CD4-positive, alpha-beta T cell treated with Interferon alpha-2 for 1 hour (primary cell): ENCODE data around the gene PIPOX.

ENCODE experiments used
- DNase-seq, 2 donors: peaks; one replicate each; pipeline ENCODE4 v3.0.0-alpha.2; 2020 to 2022

Gene PIPOX

DNA sequence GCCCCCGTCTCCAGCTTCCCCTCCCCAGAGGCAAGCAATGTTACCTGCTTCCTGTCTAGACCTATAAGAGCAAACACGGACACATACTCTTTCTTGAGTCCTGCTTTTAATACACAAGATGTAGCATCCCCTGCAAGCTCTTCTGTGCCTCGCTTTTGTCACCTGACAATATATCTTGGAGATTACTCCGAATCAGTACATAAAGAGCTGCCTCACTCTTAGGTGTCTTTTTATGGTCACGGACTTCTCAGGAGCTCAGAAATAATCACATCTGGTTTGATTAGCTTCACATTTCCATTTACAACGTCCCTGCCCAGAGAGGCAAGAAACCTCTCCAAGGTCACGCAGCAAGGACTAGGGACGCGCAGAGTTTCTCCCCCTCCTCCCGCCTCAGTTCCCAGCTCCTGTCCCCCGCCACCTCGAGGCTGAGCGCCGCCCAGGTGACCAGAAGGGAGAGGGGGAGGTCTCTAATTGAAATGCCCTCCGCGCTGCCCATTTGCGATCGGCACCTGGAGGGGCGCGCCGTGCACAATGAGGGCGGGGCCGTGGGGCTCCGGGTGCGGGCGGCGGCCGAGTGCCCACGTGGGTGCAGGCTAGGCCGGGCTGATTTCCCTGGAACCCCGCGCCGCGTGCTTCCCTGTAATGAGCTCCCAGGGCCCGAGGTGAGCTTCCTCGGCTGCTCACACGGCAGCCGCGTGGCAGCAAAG lies 23.3 kb upstream of the PIPOX start:
- DNase-seq: no peak

DNA sequence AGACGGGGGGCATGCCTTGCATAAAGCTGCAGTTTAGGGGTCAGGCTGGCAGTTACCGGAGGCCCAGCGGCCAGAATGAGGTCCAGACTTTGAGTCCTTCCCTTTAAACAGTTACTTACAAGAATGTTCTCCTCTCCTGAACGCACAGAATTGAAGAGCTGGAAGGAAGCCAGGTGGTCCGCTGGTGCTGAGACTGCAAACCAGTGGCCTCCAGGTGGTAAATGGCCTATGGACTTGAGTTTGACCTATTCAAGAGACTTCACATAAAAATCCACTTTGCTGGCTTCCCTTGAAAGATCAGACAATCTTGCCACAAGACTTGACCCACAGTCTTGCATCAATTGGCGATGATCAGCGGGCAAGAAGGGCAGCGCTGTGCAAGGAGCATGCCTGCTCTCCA lies 22.4 kb upstream of the PIPOX start:
- no peak for DNase-seq

DNA sequence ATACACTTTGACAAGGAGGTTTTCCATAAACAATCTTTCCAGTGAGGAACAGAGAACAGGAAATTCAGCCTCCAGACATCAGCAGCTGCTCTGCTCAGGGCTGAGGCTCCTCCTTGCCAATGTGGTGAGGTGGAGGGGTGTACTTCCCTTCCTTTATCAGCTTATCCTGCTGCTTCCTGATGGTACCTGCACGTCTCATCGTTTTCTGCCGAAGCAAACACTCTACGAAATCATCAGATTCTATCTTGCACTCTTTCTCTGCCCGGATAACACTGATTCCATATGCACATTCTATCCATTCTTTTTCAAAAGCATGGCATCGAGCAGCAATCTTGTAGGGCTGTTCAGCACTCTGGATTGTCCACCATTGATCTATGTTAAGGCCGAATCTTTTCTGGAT lies 21.7 kb upstream of the PIPOX start:
- no peak for DNase-seq

DNA sequence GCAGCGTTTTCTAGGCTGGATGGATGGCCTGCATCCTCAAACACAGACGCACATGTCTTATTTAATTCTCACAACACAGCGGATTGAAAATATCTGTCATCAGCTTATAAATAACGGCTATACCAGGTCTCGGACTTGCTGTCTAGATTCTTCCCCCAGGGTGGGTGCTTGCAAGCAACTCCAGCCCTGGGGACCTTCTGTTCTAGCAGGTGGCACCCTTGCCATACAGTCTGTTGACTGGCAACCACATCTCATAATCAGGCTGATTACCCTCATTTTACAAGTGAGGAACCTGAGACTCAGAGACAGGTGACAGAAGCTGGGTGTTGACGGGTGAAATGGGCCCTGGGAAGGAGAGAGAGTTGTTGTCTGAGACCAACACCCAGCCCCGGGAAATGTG lies 20.9 kb upstream of the PIPOX start:
- DNase-seq: no peak

- no peak for DNase-seq
These were observed 18.5 kb upstream of the PIPOX start for GRCh38 chr17:29024316-29024952.

- no peak for DNase-seq
These were observed 11.5 kb upstream of the PIPOX start for GRCh38 chr17:29031488-29031887.

GRCh38 chr17:29032013-29032856 lies 10.7 kb upstream of the PIPOX start:
- no peak for DNase-seq

GRCh38 chr17:29032857-29033197 lies 10.1 kb upstream of the PIPOX start:
- no peak for DNase-seq

DNA sequence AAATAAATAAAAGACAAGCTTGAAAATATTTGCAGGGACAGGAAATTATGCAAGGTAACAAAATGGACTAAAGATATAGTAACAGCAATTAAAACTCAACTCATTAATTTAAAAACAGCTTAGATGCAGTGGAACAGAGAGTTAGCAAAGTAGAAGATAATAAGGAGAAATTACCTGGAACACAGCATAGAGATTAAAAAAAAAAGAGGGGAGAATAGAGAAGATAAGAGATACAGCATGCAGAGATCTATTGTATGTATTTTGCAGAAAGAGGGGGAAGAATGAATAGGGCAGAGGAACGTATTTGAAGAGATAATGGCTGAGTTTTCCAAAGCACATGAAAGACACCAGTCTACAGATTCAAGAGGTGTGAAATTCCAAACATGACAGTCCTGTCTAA lies 8.4 kb upstream of the PIPOX start:
- DNase-seq: no peak

- no peak for DNase-seq
These were observed 6.4 kb upstream of the PIPOX start for GRCh38 chr17:29036584-29036983.

GRCh38 chr17:29037739-29038084 lies 5.2 kb upstream of the PIPOX start:
- no peak for DNase-seq

DNA sequence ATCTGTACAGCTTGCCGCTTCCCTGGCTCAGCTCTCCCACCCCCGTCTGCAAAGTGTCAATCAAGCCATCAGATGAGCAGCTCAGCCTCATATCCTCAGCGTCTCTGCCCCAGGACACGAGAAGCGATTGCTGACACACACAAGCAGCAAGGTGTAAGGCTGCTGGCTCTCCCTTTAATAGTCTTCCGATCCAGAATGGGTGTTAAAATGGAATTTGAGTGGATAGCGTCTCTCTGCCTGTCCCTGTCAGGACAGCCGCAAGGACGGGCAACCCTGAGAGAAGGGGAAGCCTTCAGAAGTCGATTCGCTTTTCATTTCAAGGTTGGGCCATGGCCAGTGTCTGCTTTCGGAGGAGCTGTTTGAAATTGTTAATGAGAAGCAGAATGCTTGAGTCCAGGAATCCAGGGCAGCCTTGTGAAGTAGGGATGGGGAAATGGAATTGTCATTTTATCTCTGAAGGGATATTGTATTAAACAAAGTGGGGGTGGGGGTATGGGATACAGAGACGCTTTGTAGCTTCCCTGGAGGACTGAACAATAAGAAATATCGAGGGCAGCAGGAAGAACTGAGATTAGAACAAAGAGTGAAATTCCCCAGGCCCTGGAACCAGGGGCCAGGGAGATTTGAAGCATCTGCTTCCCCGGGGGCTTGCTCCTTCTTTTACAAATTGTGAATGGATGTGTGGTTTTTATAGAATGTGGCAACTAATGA lies 4.7 kb upstream of the PIPOX start:
- DNase-seq: no peak

GRCh38 chr17:29039764-29040598 lies 3.0 kb upstream of the PIPOX start:
- DNase-seq: no peak

GRCh38 chr17:29041091-29041490 lies 1.9 kb upstream of the PIPOX start:
- no peak for DNase-seq

DNA sequence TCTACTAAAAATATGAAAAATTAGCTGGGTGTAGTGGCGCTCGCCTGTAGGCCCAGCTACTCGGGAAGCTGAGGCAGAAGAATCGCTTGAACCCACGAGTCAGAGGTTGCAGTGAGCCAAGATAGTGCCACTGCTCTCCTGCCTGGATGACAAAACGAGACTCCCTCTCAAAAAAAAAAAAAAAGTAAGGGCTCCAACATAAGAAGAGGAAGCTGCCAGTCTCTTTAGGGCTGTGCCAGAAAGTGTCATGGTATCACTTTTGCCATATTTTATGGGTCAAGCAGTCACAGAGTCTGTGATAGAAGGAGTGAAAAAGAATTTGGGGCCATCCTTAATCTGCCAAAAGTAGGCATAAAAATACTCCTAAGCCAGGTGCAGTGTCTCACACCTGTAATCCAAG lies 1.4 kb upstream of the PIPOX start:
- DNase-seq: no peak

- no peak for DNase-seq
These were observed 789 bp upstream of the PIPOX start for GRCh38 chr17:29042026-29042678.

GRCh38 chr17:29043539-29044145 lies 701 bp downstream of the PIPOX start:
- no peak for DNase-seq

DNA sequence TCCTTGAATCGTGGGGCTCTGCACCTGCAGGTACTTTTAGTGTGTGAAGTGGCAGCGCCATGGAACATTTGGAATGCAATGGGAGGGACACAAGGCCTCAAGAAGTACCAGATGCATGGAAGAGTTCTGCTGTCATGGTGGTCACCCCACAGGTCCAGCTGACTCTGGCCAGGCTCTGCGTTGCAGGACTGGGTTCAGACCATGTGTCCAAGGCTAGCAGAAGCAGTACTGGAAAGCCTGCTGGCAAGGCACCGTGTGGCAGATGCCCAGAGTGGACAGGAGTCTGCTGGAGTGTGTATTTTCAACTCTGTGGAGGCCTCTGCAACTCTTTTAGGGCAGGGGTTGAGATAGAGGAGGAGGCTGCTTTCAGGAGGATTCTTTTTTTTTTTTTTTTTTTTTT lies 2.1 kb downstream of the PIPOX start:
- no peak for DNase-seq

DNA sequence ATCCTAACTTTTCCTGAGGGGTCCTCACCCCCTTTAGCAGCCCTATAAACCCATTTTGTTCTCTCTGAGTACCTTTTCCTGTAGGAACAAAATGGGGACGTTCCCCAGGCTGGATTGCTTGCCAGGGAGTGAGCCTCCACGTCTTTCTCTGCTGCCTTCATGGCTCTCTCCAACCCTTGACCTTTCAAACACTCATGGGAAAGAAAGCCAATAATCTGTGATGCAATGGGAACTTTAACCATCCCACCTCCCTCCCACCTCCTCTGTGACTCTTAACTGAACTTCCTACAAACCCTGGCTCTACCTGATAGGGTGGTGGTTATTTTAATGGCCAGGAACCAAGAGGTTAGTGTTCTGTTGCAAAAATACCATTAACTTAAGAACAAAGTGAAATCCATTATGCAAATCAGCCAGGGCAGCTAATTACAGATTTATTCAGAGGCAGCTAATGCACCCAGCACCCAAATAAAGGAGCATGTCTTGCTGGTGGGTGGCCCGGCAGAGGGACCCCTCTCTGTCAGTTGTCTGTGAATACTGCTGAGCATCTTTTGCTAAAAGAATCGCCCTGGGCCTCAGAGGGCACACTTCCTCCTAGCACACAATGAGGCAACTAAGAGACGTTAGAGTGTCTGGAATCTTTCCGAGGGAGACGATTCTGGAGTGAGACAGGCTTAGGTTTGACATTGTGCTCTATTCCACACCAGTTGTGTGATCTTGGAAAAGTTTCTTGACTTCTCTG lies 3.0 kb downstream of the PIPOX start:
- no peak for DNase-seq

GRCh38 chr17:29046473-29046839 lies 3.5 kb downstream of the PIPOX start:
- no peak for DNase-seq
